Osteoblast (primary cell): Measurements from ENCODE around the gene ABHD8. TPM values are rescaled to one million over a fixed set of nuclear protein-coding genes. Genes with fewer than 3 reads are reported as not detected.

Source experiments
- DNase-seq: peaks from one replicate; pipeline ENCODE4 v3.0.0; 2011; ENCODE audit warnings: low spot score, mixed read lengths; ENCODE audit not compliant: insufficient read length; ENCODE audit errors: missing footprints
- H2AFZ ChIP-seq: 2 replicates; pipeline ENCODE4 v1.6.0; 2011; ENCODE audit warnings: mild to moderate bottlenecking, low read length
- H3K27ac ChIP-seq: 2 replicates; pipeline ENCODE4 v1.5.1; 2011; ENCODE audit warnings: mild to moderate bottlenecking, low read depth, low read length, moderate library complexity
- H3K27me3 ChIP-seq: 2 replicates; pipeline ENCODE4 v1.6.0; 2012; ENCODE audit warnings: mild to moderate bottlenecking, control low read depth, inconsistent platforms, low read length, moderate library complexity; ENCODE audit not compliant: insufficient read depth
- H3K36me3 ChIP-seq: 2 replicates; pipeline ENCODE4 v1.5.1; 2011; ENCODE audit warnings: mild to moderate bottlenecking, low read length, control low read depth, moderate library complexity; ENCODE audit not compliant: insufficient read depth
- H3K4me1 ChIP-seq: 2 replicates; pipeline ENCODE4 v1.5.1; 2011; ENCODE audit warnings: mild to moderate bottlenecking, low read length, control low read depth, moderate library complexity; ENCODE audit not compliant: insufficient read depth
- H3K4me2 ChIP-seq: 2 replicates; pipeline ENCODE4 v1.6.0; 2011; ENCODE audit warnings: mild to moderate bottlenecking, low read length; ENCODE audit not compliant: insufficient read depth
- H3K4me3 ChIP-seq: fragments of 200-600 bp; sonication (generic); 3 replicates; pipeline ENCODE4 v1.5.1; 2012; ENCODE audit warnings: mild to moderate bottlenecking, low read length, inconsistent platforms; ENCODE audit not compliant: insufficient read depth
- H3K79me2 ChIP-seq: 2 replicates; pipeline ENCODE4 v1.6.0; 2012; ENCODE audit warnings: mild to moderate bottlenecking, low read length, control low read depth, inconsistent platforms; ENCODE audit not compliant: insufficient read depth
- H3K9me3 ChIP-seq: 2 replicates; pipeline ENCODE4 v1.5.1; 2011; ENCODE audit warnings: low read depth, low read length, control low read depth
- H4K20me1 ChIP-seq: 2 replicates; pipeline ENCODE4 v1.6.0; 2012; ENCODE audit warnings: mild to moderate bottlenecking, low read length, control low read depth; ENCODE audit not compliant: insufficient read depth
- total RNA-seq: library from RNA; depleted of rRNA; stranded (reverse); fragments of >200 nt; gene quantifications from 2 replicates; pipeline ENCODE4 v1.2.3, GENCODE V29; 2012
- TF ChIP-seq, protein P1 (sequence below): IDR thresholded peaks from 2 replicates; pipeline ENCODE4 v1.5.1; 2011; ENCODE audit warnings: mild to moderate bottlenecking, low read depth, low read length, moderate library complexity; ENCODE audit errors: extremely low read depth

ABHD8 gene
- total RNA-seq, 1 donor = 14.8 TPM

DNA sequence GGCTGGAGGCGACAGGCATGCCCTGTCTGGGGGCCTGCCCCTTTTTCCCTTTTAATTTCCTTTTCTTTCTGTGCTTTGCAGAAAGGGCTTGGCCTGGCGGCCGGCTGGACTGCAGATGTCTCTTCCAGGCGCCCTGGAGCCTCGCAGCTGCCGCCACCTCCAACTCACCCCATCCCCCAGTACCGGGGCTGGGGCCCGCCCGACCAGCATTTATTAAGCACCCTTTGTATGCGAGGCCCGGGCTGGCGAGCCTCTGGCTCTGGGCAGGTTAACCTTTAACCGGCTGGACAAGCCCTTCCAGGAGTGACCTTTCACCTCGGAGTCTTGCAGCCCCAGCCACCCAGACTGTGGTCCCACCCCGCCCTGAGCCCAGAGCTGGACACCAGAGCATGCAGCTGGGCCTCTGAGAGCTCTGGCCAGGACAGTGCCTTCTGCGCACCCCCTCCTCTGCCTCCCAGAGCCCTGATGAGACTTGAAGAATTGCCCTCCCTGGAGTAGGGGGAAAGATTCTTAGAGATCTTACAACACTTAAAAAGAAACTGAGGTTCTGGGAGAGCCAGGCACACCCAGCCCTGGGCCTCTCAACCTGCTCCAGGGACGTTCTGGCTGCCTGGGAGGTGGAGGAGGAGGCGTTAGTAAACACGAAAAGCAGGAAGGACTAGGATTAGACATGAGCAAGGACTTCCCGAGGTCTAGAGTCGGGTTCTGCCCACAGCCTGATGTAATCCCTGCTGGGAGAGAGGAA is 56.4 kb downstream of the ABHD8 start:
- H3K36me3 ChIP-seq = no peaks in the 10 kb centered on the region
- no peak overlapping the region for H3K27ac ChIP-seq
- H3K4me2 ChIP-seq = peak overlapping the region; percentile 85
- no peaks in the 10 kb centered on the region for H3K27me3 ChIP-seq
- H3K4me3 ChIP-seq = peak overlapping the region; percentile 72
- DNase-seq = peak; percentile 92
- peaks cover 32% of the 10 kb centered on the region for H3K4me1 ChIP-seq
- no peak overlapping the region for H2AFZ ChIP-seq
- peaks cover 32% of the 10 kb centered on the region for H3K79me2 ChIP-seq
- no peaks in the 10 kb centered on the region for H3K9me3 ChIP-seq
- peaks cover 14% of the 10 kb centered on the region for H4K20me1 ChIP-seq
- TF ChIP-seq, protein P1, sequence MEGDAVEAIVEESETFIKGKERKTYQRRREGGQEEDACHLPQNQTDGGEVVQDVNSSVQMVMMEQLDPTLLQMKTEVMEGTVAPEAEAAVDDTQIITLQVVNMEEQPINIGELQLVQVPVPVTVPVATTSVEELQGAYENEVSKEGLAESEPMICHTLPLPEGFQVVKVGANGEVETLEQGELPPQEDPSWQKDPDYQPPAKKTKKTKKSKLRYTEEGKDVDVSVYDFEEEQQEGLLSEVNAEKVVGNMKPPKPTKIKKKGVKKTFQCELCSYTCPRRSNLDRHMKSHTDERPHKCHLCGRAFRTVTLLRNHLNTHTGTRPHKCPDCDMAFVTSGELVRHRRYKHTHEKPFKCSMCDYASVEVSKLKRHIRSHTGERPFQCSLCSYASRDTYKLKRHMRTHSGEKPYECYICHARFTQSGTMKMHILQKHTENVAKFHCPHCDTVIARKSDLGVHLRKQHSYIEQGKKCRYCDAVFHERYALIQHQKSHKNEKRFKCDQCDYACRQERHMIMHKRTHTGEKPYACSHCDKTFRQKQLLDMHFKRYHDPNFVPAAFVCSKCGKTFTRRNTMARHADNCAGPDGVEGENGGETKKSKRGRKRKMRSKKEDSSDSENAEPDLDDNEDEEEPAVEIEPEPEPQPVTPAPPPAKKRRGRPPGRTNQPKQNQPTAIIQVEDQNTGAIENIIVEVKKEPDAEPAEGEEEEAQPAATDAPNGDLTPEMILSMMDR = no peak

DNA sequence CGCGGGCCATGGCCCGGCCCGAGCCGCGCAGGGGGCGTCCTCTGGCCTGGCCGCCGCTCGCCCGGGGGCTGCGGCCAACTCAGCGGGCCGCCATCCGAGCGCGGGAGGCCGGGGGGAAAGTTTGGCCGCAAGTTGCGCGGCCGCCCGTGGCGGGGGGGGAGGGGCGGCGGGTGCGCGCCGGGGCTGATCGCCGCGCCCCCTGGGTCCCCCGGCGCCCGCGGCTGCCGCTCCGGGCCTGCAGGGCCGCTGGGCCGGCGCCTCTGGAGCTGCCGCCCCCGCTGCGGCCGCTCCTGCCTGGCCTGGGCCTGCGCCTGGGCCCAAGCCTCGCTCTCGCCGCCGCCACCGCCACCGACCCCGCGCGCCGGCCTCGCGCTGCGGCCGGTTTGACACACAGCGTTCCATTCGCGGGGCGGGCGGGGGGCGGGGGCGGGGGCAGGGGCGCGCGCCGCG is 57.7 kb downstream of the ABHD8 start, which contains the start of gene NR2F6:
Gene NR2F6 (minus strand): TSS at position 385 of the 450 bp plus-strand sequence. CDS start 699 bp downstream, outside the sequence.
- H3K9me3 ChIP-seq = no peaks in the 10 kb centered on the region
- TF ChIP-seq, protein P1 = no peak
- no peaks in the 10 kb centered on the region for H3K27me3 ChIP-seq
- no peak for DNase-seq
- peak within 1 kb of the TSS; percentile 91 for H3K4me3 ChIP-seq
- peaks cover 42% of the 10 kb centered on the region for H3K79me2 ChIP-seq
- peak within 1 kb of the TSS; percentile 92 for H3K4me2 ChIP-seq
- no peak within 1 kb of the TSS for H3K27ac ChIP-seq
- peak within 1 kb of the TSS; percentile 76 for H2AFZ ChIP-seq
- H3K36me3 ChIP-seq = peaks cover 2% of the 10 kb centered on the region
- peaks cover 25% of the 10 kb centered on the region for H4K20me1 ChIP-seq
- H3K4me1 ChIP-seq = peaks cover 32% of the 10 kb centered on the region

DNA sequence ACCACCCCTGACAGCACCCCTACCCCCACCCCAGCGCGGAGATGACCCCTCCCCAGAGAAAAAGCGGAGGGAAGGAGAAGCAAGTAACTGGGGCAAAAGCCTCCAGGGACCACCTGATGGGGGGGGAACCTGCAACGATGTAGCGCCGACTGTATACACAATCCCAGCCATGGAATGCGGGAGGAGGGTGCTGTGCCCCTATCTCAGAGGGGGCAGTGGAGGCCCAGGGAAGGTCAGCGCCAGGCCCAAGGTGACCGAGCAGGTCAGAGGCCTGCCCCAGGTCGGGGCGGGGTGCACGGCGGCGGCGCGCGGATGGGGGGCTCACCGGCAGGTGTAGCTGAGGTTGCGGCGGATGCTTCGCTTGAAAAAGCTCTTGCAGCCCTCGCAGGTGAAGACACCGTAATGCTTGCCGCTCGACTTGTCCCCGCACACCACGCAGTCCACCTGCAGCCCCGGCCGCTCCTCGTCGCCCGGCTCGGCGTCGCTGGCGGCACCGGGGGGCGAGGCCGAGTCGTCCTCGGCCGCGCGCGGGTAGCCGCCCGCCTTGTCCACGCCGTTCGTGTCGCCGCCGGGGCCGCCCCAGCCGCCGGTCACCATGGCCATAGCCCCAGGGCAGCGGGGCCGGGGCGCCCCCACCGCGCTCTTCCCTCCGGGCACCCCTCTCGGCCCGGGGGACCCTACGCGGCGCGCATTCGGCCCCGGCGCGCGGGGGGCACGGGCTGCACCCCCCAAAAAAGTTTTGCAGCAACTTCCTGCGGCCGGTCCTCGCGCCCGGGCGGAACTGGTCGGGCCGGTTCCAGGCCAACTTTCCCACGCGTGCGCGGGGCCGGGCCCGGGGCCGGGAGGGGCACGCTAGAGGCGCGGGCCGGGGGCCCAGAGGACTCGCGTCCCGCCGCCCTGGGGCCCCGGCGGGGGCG is 58.3 kb downstream of the ABHD8 start:
- H3K9me3 ChIP-seq = no peaks in the 10 kb centered on the region
- H3K4me1 ChIP-seq = peaks cover 32% of the 10 kb centered on the region
- peak; percentile 93 for DNase-seq
- H2AFZ ChIP-seq = no peak overlapping the region
- H3K4me3 ChIP-seq = peak overlapping the region; percentile 91
- peaks cover 46% of the 10 kb centered on the region for H3K79me2 ChIP-seq
- peaks cover 2% of the 10 kb centered on the region for H3K36me3 ChIP-seq
- no peaks in the 10 kb centered on the region for H3K27me3 ChIP-seq
- TF ChIP-seq, protein P1 = no peak
- peak overlapping the region; percentile 92 for H3K4me2 ChIP-seq
- H4K20me1 ChIP-seq = peaks cover 26% of the 10 kb centered on the region
- no peak overlapping the region for H3K27ac ChIP-seq
